ENCODE measurements around the gene PCDHB10.
"Not testable (repeated sequence)": the region's sequence is repeated elsewhere in the genome, so short reads cannot be mapped to it uniquely, and the experiment has no call there.

PCDHB10 gene

GRCh38 chr5:141188682-141189081 is 3.5 kb upstream of the PCDHB10 start:
- DNase-seq = not testable (repeated sequence)

GRCh38 chr5:141189131-141189530 is 3.0 kb upstream of the PCDHB10 start:
- DNase-seq = not testable (repeated sequence)

- not testable (repeated sequence) for DNase-seq
Observed at GRCh38 chr5:141194332-141194731, 2.2 kb downstream of the PCDHB10 start.

GRCh38 chr5:141196363-141196762 is 4.2 kb downstream of the PCDHB10 start:
- no peak for DNase-seq

- DNase-seq = no peak
Observed at GRCh38 chr5:141199359-141200235, 7.4 kb downstream of the PCDHB10 start, which contains the start of gene PCDHB11. TSS of gene PCDHB11 (plus strand) at chr5:141199627. CDS start at chr5:141199775, 148 bp downstream.

- DNase-seq = not testable (repeated sequence)
Observed at GRCh38 chr5:141201126-141201525, 9.0 kb downstream of the PCDHB10 start.

GRCh38 chr5:141201646-141202045 is 9.5 kb downstream of the PCDHB10 start:
- not testable (repeated sequence) for DNase-seq

- DNase-seq = no peak
Observed at GRCh38 chr5:141208478-141208877, 16.3 kb downstream of the PCDHB10 start, which contains the start of gene PCDHB12. TSS of gene PCDHB12 (plus strand) at chr5:141208719. CDS start at chr5:141208908, 189 bp downstream.

- not testable (repeated sequence) for DNase-seq
Observed at GRCh38 chr5:141210281-141210680, 18.1 kb downstream of the PCDHB10 start.

GRCh38 chr5:141210849-141211248 is 18.7 kb downstream of the PCDHB10 start:
- not testable (repeated sequence) for DNase-seq

- DNase-seq = not testable (repeated sequence)
Observed at GRCh38 chr5:141213656-141214339, 21.6 kb downstream of the PCDHB10 start, which contains the start of gene PCDHB13. TSS of gene PCDHB13 (plus strand) at chr5:141213919. CDS start at chr5:141214124, 205 bp downstream.

- not testable (repeated sequence) for DNase-seq
Observed at GRCh38 chr5:141214583-141214982, 22.4 kb downstream of the PCDHB10 start.

- DNase-seq = not testable (repeated sequence)
Observed at GRCh38 chr5:141215504-141215903, 23.4 kb downstream of the PCDHB10 start.

GRCh38 chr5:141216035-141216434 is 23.9 kb downstream of the PCDHB10 start:
- DNase-seq = not testable (repeated sequence)

GRCh38 chr5:141223112-141223783 is 31.1 kb downstream of the PCDHB10 start, which contains the start of gene PCDHB14:
TSS of gene PCDHB14 (plus strand) at chr5:141223343. CDS start at chr5:141223506, 163 bp downstream.
- DNase-seq = no peak

GRCh38 chr5:141224844-141225243 is 32.7 kb downstream of the PCDHB10 start:
- not testable (repeated sequence) for DNase-seq

GRCh38 chr5:141225421-141225820 is 33.3 kb downstream of the PCDHB10 start:
- not testable (repeated sequence) for DNase-seq

- DNase-seq = no peak
Observed at GRCh38 chr5:141234109-141234667, 42.0 kb downstream of the PCDHB10 start.

GRCh38 chr5:141235922-141236321 is 43.8 kb downstream of the PCDHB10 start:
- DNase-seq = not testable (repeated sequence)

- no peak for DNase-seq
Observed at GRCh38 chr5:141236516-141237313, 44.6 kb downstream of the PCDHB10 start.

GRCh38 chr5:141241496-141241895 is 49.3 kb downstream of the PCDHB10 start:
- no peak for DNase-seq

All from central memory CD4-positive, alpha-beta T cell (primary cell).